Measurements from ENCODE around the gene ARHGAP44. TPM values are rescaled to one million over a fixed set of nuclear protein-coding genes. Genes with fewer than 3 reads are reported as not detected.

Gene ARHGAP44
- polyA plus RNA-seq, 12 donors, result 3.6 to 10.7 (median 5.1) TPM; not detected in 1

- no peak for DNase-seq
Observed at GRCh38 chr17:13024016-13024415, 234.7 kb downstream of the ARHGAP44 start.

DNA sequence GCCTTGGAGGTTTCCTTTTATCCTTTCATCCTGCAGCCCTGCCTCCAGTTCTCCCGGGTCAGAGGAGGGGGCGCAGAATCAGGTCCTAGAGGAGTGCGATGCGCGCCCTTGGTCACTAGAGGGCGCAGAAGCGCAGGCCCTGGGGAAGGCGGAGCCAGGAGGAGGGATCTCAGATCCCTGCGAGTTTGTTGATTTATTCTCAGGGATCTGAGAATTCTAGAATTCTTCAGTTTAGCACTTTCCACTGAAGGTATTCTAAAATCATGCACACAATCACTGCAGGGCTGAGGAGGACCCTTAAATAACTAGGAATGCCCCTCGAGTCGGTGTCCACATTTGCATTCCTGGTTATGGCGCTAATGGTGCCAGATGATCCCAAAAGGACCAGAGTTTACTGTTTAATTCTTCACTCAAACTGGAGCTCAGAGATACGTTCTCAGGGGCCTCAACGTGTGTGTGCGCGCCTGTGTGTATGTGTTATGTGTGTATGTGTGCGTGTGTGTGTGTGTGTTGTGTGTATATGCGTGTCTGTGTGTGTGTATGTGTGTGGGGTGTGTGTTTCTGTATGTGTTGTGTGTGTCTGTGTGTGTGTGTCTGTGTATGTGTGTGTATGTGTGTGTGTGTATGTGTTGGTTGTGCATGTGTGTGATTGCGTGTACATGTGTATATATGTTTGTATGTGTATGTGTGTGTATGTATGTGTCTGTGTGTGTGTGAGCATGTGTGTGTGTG lies 235.4 kb downstream of the ARHGAP44 start:
- peak; percentile 76 for DNase-seq

DNA sequence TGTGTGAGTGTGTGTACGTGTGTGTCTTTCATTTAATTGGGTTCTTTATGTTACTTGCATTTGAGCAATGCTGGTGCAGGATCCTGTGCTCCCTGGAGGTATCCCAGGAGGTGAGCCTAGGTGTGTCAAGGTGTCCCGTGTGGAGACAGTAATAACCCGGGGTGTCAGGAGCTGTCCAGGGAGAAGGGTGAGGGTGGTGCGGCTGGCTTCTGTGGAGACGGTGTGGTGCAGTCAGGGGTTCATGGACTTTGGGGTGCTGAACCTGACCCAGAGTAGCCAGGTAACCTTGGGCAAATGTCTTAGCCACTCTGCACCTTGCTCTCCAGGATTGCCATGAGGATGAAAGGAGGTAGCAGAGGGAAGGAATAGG lies 235.9 kb downstream of the ARHGAP44 start:
- no peak for DNase-seq

DNA sequence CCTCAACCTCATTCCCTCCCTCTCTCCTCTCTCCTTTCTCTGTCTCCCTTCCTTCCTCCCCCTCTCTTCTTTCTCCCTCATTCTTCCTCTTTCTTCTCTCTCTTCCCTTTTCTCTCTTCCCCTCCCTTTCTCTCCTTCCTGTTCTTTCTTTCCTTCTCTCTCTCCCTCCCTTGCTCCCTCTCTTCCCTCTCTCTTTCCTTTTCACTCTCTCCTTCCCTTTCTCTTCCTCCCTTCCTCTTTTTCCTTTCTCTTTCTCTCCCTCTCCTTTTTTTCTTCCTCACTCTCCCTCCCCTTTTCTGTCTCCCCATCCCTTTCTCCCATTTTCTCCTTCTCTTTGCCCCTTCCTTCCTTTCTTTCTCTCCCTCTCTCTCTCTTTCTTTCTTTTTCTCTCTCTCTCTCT lies 236.4 kb downstream of the ARHGAP44 start:
- no peak for DNase-seq

GRCh38 chr17:13027246-13027645 lies 237.9 kb downstream of the ARHGAP44 start:
- DNase-seq, result no peak

GRCh38 chr17:13029340-13029739 lies 240.0 kb downstream of the ARHGAP44 start:
- no peak for DNase-seq

DNA sequence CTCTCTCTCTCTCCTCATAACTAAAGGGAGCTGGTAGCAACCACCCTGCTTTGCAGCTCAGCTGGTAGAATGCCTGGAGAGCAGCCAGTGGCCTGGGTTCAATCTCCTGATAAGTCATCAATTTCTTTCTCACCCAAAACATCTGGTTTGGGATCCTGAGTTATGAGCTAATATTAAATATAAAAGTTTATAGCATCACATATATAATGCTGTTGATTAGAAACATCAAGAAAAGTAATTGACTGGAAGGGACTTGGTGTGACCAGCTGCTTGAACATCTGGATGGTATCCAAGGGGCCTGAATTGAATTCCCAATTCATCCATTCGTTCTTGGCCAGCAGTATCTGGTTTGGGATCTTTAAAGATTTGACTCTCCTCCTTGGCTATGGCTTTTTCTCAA lies 240.8 kb downstream of the ARHGAP44 start:
- DNase-seq, result no peak

- peak; percentile 84 for DNase-seq
Observed at GRCh38 chr17:13030459-13031300, 241.4 kb downstream of the ARHGAP44 start.

- DNase-seq, result no peak
Observed at GRCh38 chr17:13031718-13032350, 242.5 kb downstream of the ARHGAP44 start.

- DNase-seq, result no peak
Observed at GRCh38 chr17:13035420-13035819, 246.1 kb downstream of the ARHGAP44 start.

- DNase-seq, result no peak
Observed at GRCh38 chr17:13036751-13037150, 247.5 kb downstream of the ARHGAP44 start.

DNA sequence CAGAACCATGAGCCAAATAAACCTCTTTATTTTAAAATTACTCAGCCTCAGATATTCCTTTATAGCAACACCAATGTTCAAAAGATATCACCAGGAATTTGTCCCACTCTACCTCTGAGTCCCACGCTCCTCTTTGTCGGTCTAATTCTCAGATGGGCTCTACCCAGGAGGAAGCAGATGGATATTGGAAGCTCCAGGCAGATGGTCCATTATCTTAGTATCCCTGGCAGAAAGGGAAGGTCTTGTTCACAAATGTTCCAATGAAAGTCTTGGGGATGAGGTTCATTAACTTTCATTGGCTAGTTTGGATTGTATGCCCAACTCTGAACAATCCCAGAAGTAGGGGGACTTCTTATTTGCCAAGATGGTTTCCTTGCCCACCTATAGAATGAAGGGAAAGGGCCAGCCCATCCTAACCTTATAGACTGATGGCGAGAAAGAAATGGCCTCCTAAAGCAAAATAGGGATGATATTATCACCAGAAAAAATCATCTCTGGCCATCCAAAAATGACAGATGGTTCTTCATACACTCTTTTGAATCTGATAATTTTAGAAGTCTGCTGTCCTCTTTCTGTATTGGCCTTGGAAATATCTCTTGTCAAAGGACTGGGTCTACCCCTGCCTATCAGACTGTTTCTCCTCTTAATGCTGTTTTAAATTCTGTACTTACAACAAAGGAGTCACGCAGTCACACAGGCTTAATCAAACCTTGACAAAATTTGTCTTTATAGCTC lies 249.8 kb downstream of the ARHGAP44 start:
- no peak for DNase-seq

Other genes starting within 250 kb of the ARHGAP44 start
- 10 to 100 TPM in 1 of 12 donors, 1 to 10 TPM in 3, under 1 TPM in 7, not detected in 1; 0.46 to 12.9 (median 0.96) TPM for gene MYOCD, start 123.6 kb upstream of the ARHGAP44 start, polyA plus RNA-seq (ENCODE audit: insufficient read length in 12 of 12)
- gene ELAC2, start 228.5 kb downstream of the ARHGAP44 start, polyA plus RNA-seq (ENCODE audit: insufficient read length in 12 of 12), result 10 to 100 TPM in 11 of 12 donors, not detected in 1; 38.3 to 63.6 (median 47.8) TPM

Measured in muscle of arm (tissue), 12 donors.